Duodenal mucosa (tissue), 2 donors: ENCODE data around the gene PLK2.

ENCODE experiments used
- H3K27ac ChIP-seq: one replicate; pipeline ENCODE4 v1.7.0; 2013; ENCODE audit warnings: low read depth, low read length
- H3K27me3 ChIP-seq, 2 donors: one replicate each; pipeline ENCODE4 v1.7.0; 2013; ENCODE audit warnings: low read length in 2 of 2, control low read depth in 1 of 2; ENCODE audit not compliant: insufficient read depth in 2 of 2, control insufficient read depth in 1 of 2
- H3K36me3 ChIP-seq, 2 donors: one replicate each; pipeline ENCODE4 v1.7.0; 2013; ENCODE audit warnings: low read length in 2 of 2, control low read depth in 1 of 2; ENCODE audit not compliant: insufficient read depth in 2 of 2, control insufficient read depth in 1 of 2
- H3K4me1 ChIP-seq, 2 donors: one replicate each; pipeline ENCODE4 v1.7.0; 2013; ENCODE audit warnings: low read length in 2 of 2, control low read depth in 1 of 2; ENCODE audit not compliant: insufficient read depth in 2 of 2, control insufficient read depth in 1 of 2
- H3K4me3 ChIP-seq, 2 donors: one replicate each; pipeline ENCODE4 v1.7.0; 2013; ENCODE audit warnings: low read length in 2 of 2, low read depth in 1 of 2
- H3K9ac ChIP-seq, 2 donors: one replicate each; pipeline ENCODE4 v1.7.0; 2013; ENCODE audit warnings: low read length in 2 of 2, low read depth in 1 of 2
- H3K9me3 ChIP-seq, 2 donors: one replicate each; pipeline ENCODE4 v1.7.0; 2013; ENCODE audit warnings: low read length in 2 of 2, control low read depth in 1 of 2; ENCODE audit not compliant: control insufficient read depth in 1 of 2

PLK2 gene

GRCh38 chr5:58460002-58460731, at the start of gene PLK2:
TSS of gene PLK2 (minus strand) at chr5:58460086. CDS start at chr5:58459959, 127 bp downstream.
- Histone ChIP-seq H3K4me1 (peaks cover 0 to 16% of the 10 kb centered on the region in 2 donors), H3K27ac (peak within 1 kb of the TSS; percentile 94), H3K9ac (peak within 1 kb of the TSS; percentile 79 to 81), H3K36me3 (peaks cover 10 to 21% of the 10 kb centered on the region in 2 donors), H3K4me3 (peak within 1 kb of the TSS; percentile 81 to 84), H3K9me3 (no peaks in the 10 kb centered on the region), H3K27me3 (no peaks in the 10 kb centered on the region)

GRCh38 chr5:58507715-58508114, 47.8 kb upstream of the PLK2 start:
- H3K27ac ChIP-seq, result no peak overlapping the region
- no peak overlapping the region for H3K4me3 ChIP-seq
- H3K36me3 ChIP-seq, result no peaks in the 10 kb centered on the region
- no peaks in the 10 kb centered on the region for H3K4me1 ChIP-seq
- H3K27me3 ChIP-seq, result no peaks in the 10 kb centered on the region
- no peaks in the 10 kb centered on the region for H3K9me3 ChIP-seq
- H3K9ac ChIP-seq, result no peak overlapping the region

GRCh38 chr5:58505971-58506640, 46.2 kb upstream of the PLK2 start:
- Histone ChIP-seq H3K4me1 (no peaks in the 10 kb centered on the region), H3K4me3 (no peak overlapping the region), H3K36me3 (no peaks in the 10 kb centered on the region), H3K27ac (no peak overlapping the region), H3K9me3 (no peaks in the 10 kb centered on the region), H3K27me3 (no peaks in the 10 kb centered on the region), H3K9ac (no peak overlapping the region)

GRCh38 chr5:58505502-58505901, 45.6 kb upstream of the PLK2 start:
- H3K4me3 ChIP-seq, result no peak overlapping the region
- H3K9ac ChIP-seq, result no peak overlapping the region
- no peaks in the 10 kb centered on the region for H3K27me3 ChIP-seq
- H3K36me3 ChIP-seq, result no peaks in the 10 kb centered on the region
- H3K27ac ChIP-seq, result no peak overlapping the region
- H3K4me1 ChIP-seq, result no peaks in the 10 kb centered on the region
- no peaks in the 10 kb centered on the region for H3K9me3 ChIP-seq

- no peak overlapping the region for H3K4me3 ChIP-seq
- no peaks in the 10 kb centered on the region for H3K4me1 ChIP-seq
- no peaks in the 10 kb centered on the region for H3K36me3 ChIP-seq
- no peaks in the 10 kb centered on the region for H3K27me3 ChIP-seq
- no peak overlapping the region for H3K9ac ChIP-seq
- no peaks in the 10 kb centered on the region for H3K9me3 ChIP-seq
- H3K27ac ChIP-seq, result no peak overlapping the region
Measured at GRCh38 chr5:58504766-58505165, 44.9 kb upstream of the PLK2 start.

- Histone ChIP-seq H3K4me3 (no peak overlapping the region), H3K9ac (no peak overlapping the region), H3K36me3 (no peaks in the 10 kb centered on the region), H3K9me3 (no peaks in the 10 kb centered on the region), H3K27ac (no peak overlapping the region), H3K4me1 (no peaks in the 10 kb centered on the region), H3K27me3 (no peaks in the 10 kb centered on the region)
Measured at GRCh38 chr5:58503390-58504046, 43.6 kb upstream of the PLK2 start.

GRCh38 chr5:58501778-58502417, 42.0 kb upstream of the PLK2 start:
- Histone ChIP-seq H3K27ac (no peak overlapping the region), H3K27me3 (no peaks in the 10 kb centered on the region), H3K9me3 (no peaks in the 10 kb centered on the region), H3K4me1 (no peaks in the 10 kb centered on the region), H3K36me3 (no peaks in the 10 kb centered on the region), H3K9ac (no peak overlapping the region), H3K4me3 (no peak overlapping the region)

- H3K27me3 ChIP-seq, result no peaks in the 10 kb centered on the region
- H3K36me3 ChIP-seq, result no peaks in the 10 kb centered on the region
- no peaks in the 10 kb centered on the region for H3K4me1 ChIP-seq
- H3K27ac ChIP-seq, result no peak overlapping the region
- H3K9me3 ChIP-seq, result no peaks in the 10 kb centered on the region
- H3K9ac ChIP-seq, result no peak overlapping the region
- H3K4me3 ChIP-seq, result no peak overlapping the region
Measured at GRCh38 chr5:58499941-58500340, 40.1 kb upstream of the PLK2 start.

GRCh38 chr5:58499231-58499630, 39.3 kb upstream of the PLK2 start:
- Histone ChIP-seq H3K4me3 (no peak overlapping the region), H3K9me3 (no peaks in the 10 kb centered on the region), H3K36me3 (no peaks in the 10 kb centered on the region), H3K27me3 (no peaks in the 10 kb centered on the region), H3K27ac (no peak overlapping the region), H3K4me1 (no peaks in the 10 kb centered on the region), H3K9ac (no peak overlapping the region)
